SK-N-SH (cell line): ENCODE data around the gene PLA2G2F.

Source experiments
- EP300 ChIP-seq, 2 experiments: IDR thresholded peaks; 2 replicates each; pipeline versions ENCODE4 v1.4.0 to v1.6.1; 2012; ENCODE audit warnings: borderline replicate concordance in 1 of 2, low read depth in 1 of 2, low read length in 1 of 2
- EZH2phosphoT487 ChIP-seq: fragments of 200-600 bp; sonication (generic); IDR thresholded peaks from 2 replicates; pipeline ENCODE4 v1.6.1; 2017; ENCODE audit warnings: low read depth, mixed run types, mild to moderate bottlenecking, antibody characterized with exemption, moderate library complexity, borderline replicate concordance
- GABPA ChIP-seq: IDR thresholded peaks from 2 replicates; pipeline ENCODE4 v1.4.0; 2012; ENCODE audit warnings: low read depth, mild to moderate bottlenecking
- JUND ChIP-seq: IDR thresholded peaks from 2 replicates; pipeline ENCODE4 v1.4.0; 2012
- NFIC ChIP-seq: IDR thresholded peaks from 2 replicates; pipeline ENCODE4 v1.4.0; 2012; ENCODE audit warnings: borderline replicate concordance
- NRF1 ChIP-seq: IDR thresholded peaks from 2 replicates; pipeline ENCODE4 v1.6.1; 2012; ENCODE audit warnings: low read depth, mild to moderate bottlenecking, low read length
- PBX3 ChIP-seq: IDR thresholded peaks from 2 replicates; pipeline ENCODE4; 2012
- SMC3 ChIP-seq: IDR thresholded peaks from 2 replicates; pipeline ENCODE4 v1.6.1; 2012; ENCODE audit warnings: low read depth, low read length, improper control_type of control experiment
- ZBTB33 ChIP-seq: IDR thresholded peaks from 2 replicates; pipeline ENCODE4 v1.4.0; 2012; ENCODE audit warnings: low read depth, borderline replicate concordance
- TF ChIP-seq, protein P1 (sequence below): fragments of 200-600 bp; sonication (generic); IDR thresholded peaks from 2 replicates; pipeline ENCODE4 v1.6.1; 2017; ENCODE audit warnings: antibody characterized with exemption, mild to moderate bottlenecking, moderate library complexity

- TF ChIP-seq PBX3: no peak
- TF ChIP-seq, protein P1, sequence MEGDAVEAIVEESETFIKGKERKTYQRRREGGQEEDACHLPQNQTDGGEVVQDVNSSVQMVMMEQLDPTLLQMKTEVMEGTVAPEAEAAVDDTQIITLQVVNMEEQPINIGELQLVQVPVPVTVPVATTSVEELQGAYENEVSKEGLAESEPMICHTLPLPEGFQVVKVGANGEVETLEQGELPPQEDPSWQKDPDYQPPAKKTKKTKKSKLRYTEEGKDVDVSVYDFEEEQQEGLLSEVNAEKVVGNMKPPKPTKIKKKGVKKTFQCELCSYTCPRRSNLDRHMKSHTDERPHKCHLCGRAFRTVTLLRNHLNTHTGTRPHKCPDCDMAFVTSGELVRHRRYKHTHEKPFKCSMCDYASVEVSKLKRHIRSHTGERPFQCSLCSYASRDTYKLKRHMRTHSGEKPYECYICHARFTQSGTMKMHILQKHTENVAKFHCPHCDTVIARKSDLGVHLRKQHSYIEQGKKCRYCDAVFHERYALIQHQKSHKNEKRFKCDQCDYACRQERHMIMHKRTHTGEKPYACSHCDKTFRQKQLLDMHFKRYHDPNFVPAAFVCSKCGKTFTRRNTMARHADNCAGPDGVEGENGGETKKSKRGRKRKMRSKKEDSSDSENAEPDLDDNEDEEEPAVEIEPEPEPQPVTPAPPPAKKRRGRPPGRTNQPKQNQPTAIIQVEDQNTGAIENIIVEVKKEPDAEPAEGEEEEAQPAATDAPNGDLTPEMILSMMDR: no peak
- no peak for TF ChIP-seq EP300 (IDR thresholded peaks at IDR 0.05; ENCODE audit: borderline replicate concordance in 1 of 2, low read depth in 1 of 2, low read length in 1 of 2)
- TF ChIP-seq SMC3: no peak
- no peak for TF ChIP-seq NFIC
- no peak for TF ChIP-seq ZBTB33
- TF ChIP-seq EZH2phosphoT487: no peak
- no peak for TF ChIP-seq NRF1
- TF ChIP-seq JUND: no peak
- TF ChIP-seq GABPA: no peak
Measured at GRCh38 chr1:20166051-20166450, 26.9 kb downstream of the PLA2G2F start.
